DOHH2 (cell line): ENCODE results near the gene EIPR1.

Source experiments
- H3F3A ChIP-seq: fragments of 200-600 bp; sonication (generic), shearing (Covaris generic); 2 replicates; pipeline ENCODE4 v1.6.0; 2016; ENCODE audit warnings: antibody characterized with exemption, mild to moderate bottlenecking; ENCODE audit not compliant: control insufficient read depth, insufficient read depth
- H3K27ac ChIP-seq: fragments of 200-600 bp; sonication (generic); 2 replicates; pipeline ENCODE4 v1.5.1; 2014; ENCODE audit warnings: low read depth, mild to moderate bottlenecking, low read length, moderate library complexity
- H3K27me3 ChIP-seq: fragments of 200-600 bp; sonication (generic); 2 replicates; pipeline ENCODE4 v1.6.1; 2014; ENCODE audit warnings: mild to moderate bottlenecking, low read length, mixed read lengths; ENCODE audit not compliant: control insufficient read depth
- H3K36me3 ChIP-seq: fragments of 200-600 bp; sonication (generic); 2 replicates; pipeline ENCODE4 v1.6.1; 2014; ENCODE audit warnings: mild to moderate bottlenecking, low read length, moderate library complexity, mixed read lengths; ENCODE audit not compliant: control insufficient read depth
- H3K4me1 ChIP-seq: fragments of 200-600 bp; sonication (generic); 2 replicates; pipeline ENCODE4 v1.6.1; 2014; ENCODE audit warnings: mild to moderate bottlenecking, low read length, mixed read lengths; ENCODE audit not compliant: control insufficient read depth
- H3K4me2 ChIP-seq: fragments of 200-600 bp; sonication (generic); 2 replicates; pipeline ENCODE4 v1.6.0; 2014; ENCODE audit warnings: mild to moderate bottlenecking, low read length, moderate library complexity
- H3K4me3 ChIP-seq: fragments of 200-600 bp; sonication (generic); 2 replicates; pipeline ENCODE4 v1.5.1; 2014; ENCODE audit warnings: mild to moderate bottlenecking, low read length, mixed read lengths
- H3K79me2 ChIP-seq: fragments of 200-600 bp; sonication (generic); 2 replicates; pipeline ENCODE4 v1.6.1; 2014; ENCODE audit warnings: mild to moderate bottlenecking, low read length, mixed read lengths; ENCODE audit not compliant: control insufficient read depth
- H3K9me2 ChIP-seq: fragments of 200-600 bp; sonication (generic); replicated peaks from 2 replicates; pipeline ENCODE4 v1.6.1; 2014; ENCODE audit warnings: mild to moderate bottlenecking, low read length, mixed read lengths; ENCODE audit not compliant: control insufficient read depth
- H3K9me3 ChIP-seq: fragments of 200-600 bp; sonication (generic); 2 replicates; pipeline ENCODE4 v1.6.1; 2014; ENCODE audit warnings: antibody characterized with exemption, low read length, mixed read lengths; ENCODE audit not compliant: control insufficient read depth, insufficient read depth
- H4K20me1 ChIP-seq: fragments of 200-600 bp; sonication (generic); 2 replicates; pipeline ENCODE4 v1.6.0; 2014; ENCODE audit warnings: low read depth, mild to moderate bottlenecking, antibody characterized with exemption, low read length, moderate library complexity; ENCODE audit not compliant: control insufficient read depth, insufficient read depth
- EZH2phosphoT487 ChIP-seq: fragments of 200-600 bp; sonication (generic); IDR thresholded peaks from 2 replicates; pipeline ENCODE4 v1.6.1; 2017; ENCODE audit warnings: borderline replicate concordance, mild to moderate bottlenecking, antibody characterized with exemption, low read length, moderate library complexity, mixed read lengths
- TF ChIP-seq, protein P1 (sequence below): fragments of 200-600 bp; sonication (generic); IDR thresholded peaks from one replicate; pipeline ENCODE4 v1.5.1; 2014; ENCODE audit warnings: antibody characterized with exemption, mild to moderate bottlenecking, low read depth, low read length; ENCODE audit not compliant: poor library complexity, severe bottlenecking

The EIPR1 gene

DNA sequence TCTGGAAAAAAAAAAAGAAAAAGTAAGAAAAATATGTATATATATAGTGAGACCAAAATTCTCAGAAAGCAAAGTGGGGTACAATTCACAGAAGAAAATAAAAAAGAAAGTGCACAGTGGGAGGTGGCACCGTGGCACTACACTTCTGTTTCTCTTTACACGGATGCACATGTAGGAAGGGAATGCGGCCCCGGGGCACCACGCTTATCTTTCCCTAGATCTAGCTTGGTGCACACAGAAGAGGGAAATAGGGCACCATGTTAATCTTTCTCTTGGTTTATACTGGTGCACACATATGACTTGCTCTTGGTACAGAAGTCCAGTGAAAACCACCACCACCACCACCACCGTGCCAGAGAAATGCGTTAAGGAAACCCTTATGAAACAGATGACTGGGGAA lies 32.0 kb downstream of the EIPR1 start:
- no peaks in the 10 kb centered on the region for H3K4me1 ChIP-seq
- H3K27me3 ChIP-seq: no peaks in the 10 kb centered on the region
- no peaks in the 10 kb centered on the region for H3K9me2 ChIP-seq
- H4K20me1 ChIP-seq: no peaks in the 10 kb centered on the region
- H3K4me3 ChIP-seq: no peak overlapping the region
- H3K9me3 ChIP-seq: no peaks in the 10 kb centered on the region
- no peak overlapping the region for H3K4me2 ChIP-seq
- no peaks in the 10 kb centered on the region for H3K79me2 ChIP-seq
- no peak for TF ChIP-seq EZH2phosphoT487
- TF ChIP-seq, protein P1, sequence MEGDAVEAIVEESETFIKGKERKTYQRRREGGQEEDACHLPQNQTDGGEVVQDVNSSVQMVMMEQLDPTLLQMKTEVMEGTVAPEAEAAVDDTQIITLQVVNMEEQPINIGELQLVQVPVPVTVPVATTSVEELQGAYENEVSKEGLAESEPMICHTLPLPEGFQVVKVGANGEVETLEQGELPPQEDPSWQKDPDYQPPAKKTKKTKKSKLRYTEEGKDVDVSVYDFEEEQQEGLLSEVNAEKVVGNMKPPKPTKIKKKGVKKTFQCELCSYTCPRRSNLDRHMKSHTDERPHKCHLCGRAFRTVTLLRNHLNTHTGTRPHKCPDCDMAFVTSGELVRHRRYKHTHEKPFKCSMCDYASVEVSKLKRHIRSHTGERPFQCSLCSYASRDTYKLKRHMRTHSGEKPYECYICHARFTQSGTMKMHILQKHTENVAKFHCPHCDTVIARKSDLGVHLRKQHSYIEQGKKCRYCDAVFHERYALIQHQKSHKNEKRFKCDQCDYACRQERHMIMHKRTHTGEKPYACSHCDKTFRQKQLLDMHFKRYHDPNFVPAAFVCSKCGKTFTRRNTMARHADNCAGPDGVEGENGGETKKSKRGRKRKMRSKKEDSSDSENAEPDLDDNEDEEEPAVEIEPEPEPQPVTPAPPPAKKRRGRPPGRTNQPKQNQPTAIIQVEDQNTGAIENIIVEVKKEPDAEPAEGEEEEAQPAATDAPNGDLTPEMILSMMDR: no peak
- H3K27ac ChIP-seq: no peak overlapping the region
- no peaks in the 10 kb centered on the region for H3F3A ChIP-seq
- H3K36me3 ChIP-seq: peaks cover 11% of the 10 kb centered on the region

DNA sequence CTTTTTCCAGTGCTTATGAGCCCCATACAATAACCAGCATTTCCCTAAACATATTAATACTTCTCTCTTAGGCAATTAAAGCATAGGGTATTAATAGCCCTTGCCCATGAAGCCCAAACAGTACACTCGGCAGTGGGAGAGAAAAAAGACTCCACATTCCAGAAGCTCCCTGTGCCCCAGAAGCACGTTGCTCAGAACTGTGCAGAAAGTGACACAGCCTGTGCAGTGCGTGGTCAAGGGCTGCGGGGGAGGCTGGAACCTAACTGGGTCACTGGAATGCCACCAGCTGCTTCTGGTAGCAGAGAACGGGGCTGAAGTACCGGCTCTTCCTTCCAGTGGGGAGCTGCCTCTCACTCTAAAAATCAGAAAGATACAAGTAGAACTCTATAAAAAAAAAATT lies 32.7 kb downstream of the EIPR1 start:
- H3K36me3 ChIP-seq: peaks cover 11% of the 10 kb centered on the region
- TF ChIP-seq, protein P1: no peak
- no peak for TF ChIP-seq EZH2phosphoT487
- no peaks in the 10 kb centered on the region for H4K20me1 ChIP-seq
- no peaks in the 10 kb centered on the region for H3K9me3 ChIP-seq
- no peaks in the 10 kb centered on the region for H3K9me2 ChIP-seq
- H3K27ac ChIP-seq: no peak overlapping the region
- H3K4me1 ChIP-seq: no peaks in the 10 kb centered on the region
- H3F3A ChIP-seq: no peaks in the 10 kb centered on the region
- no peaks in the 10 kb centered on the region for H3K27me3 ChIP-seq
- H3K79me2 ChIP-seq: no peaks in the 10 kb centered on the region
- no peak overlapping the region for H3K4me3 ChIP-seq
- no peak overlapping the region for H3K4me2 ChIP-seq

DNA sequence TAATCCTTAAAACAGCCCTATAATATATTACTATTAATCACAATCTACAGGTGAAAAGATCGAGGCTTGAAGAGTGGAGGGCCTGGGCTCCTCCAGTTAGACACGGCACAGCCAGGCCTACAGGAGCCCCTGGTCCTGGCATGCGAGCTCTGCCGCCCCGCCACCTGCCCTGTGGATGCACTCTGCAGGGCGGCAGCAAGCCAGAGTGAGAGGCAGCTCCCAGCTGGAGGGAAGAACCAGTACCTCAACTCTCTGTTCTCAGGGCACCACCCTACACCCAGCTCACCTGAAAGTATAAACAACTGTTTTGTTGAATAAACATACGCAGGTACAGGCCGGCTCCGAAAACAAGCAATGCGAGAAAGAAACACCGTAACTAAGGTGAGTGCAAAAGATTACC lies 34.6 kb downstream of the EIPR1 start:
- no peaks in the 10 kb centered on the region for H3K4me1 ChIP-seq
- TF ChIP-seq, protein P1: no peak
- no peak for TF ChIP-seq EZH2phosphoT487
- no peaks in the 10 kb centered on the region for H3K27me3 ChIP-seq
- H3K4me2 ChIP-seq: no peak overlapping the region
- H3K9me3 ChIP-seq: no peaks in the 10 kb centered on the region
- H3F3A ChIP-seq: no peaks in the 10 kb centered on the region
- H3K79me2 ChIP-seq: no peaks in the 10 kb centered on the region
- no peaks in the 10 kb centered on the region for H3K9me2 ChIP-seq
- no peaks in the 10 kb centered on the region for H4K20me1 ChIP-seq
- peaks cover 11% of the 10 kb centered on the region for H3K36me3 ChIP-seq
- no peak overlapping the region for H3K27ac ChIP-seq
- H3K4me3 ChIP-seq: no peak overlapping the region

DNA sequence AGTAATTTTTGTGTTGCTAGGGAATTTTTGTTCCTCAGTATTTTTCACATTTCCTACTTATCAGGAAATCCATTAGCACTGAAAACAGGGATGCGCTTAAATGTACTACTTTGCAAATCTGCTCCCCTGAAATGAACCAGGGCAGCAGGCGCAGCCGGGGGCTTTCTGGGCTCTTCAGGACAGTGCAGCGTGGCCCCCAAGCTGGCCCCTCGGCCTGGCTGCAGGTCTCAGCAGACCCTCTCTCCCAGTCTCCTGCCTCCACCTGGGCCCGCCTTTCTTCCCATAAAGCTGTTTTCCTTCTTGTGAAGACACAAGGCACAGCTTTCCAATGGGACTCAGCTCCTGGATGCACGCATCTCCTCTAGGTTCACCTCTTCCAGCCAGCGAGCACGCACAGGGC lies 35.3 kb downstream of the EIPR1 start:
- H3K4me3 ChIP-seq: no peak overlapping the region
- H3K79me2 ChIP-seq: no peaks in the 10 kb centered on the region
- H3F3A ChIP-seq: no peaks in the 10 kb centered on the region
- H3K4me2 ChIP-seq: no peak overlapping the region
- no peak overlapping the region for H3K27ac ChIP-seq
- peaks cover 7% of the 10 kb centered on the region for H3K36me3 ChIP-seq
- no peaks in the 10 kb centered on the region for H4K20me1 ChIP-seq
- no peaks in the 10 kb centered on the region for H3K9me2 ChIP-seq
- no peaks in the 10 kb centered on the region for H3K4me1 ChIP-seq
- no peak for TF ChIP-seq EZH2phosphoT487
- TF ChIP-seq, protein P1: no peak
- H3K9me3 ChIP-seq: no peaks in the 10 kb centered on the region
- H3K27me3 ChIP-seq: no peaks in the 10 kb centered on the region
